ENCODE measurements around the gene KRTAP13-2. TPM values are rescaled to one million over a fixed set of nuclear protein-coding genes. Genes with fewer than 3 reads are reported as not detected.

The KRTAP13-2 gene
- total RNA-seq, 1 donor from 2014 or later: not detected

- Mint-ChIP-seq H3K9me3 (ENCODE audit: unreplicated experiment) (no peaks in the 10 kb centered on the region), H3K27ac (ENCODE audit: unreplicated experiment) (no peak within 1 kb of the TSS), H3K4me1 (ENCODE audit: low read depth, unreplicated experiment) (no peaks in the 10 kb centered on the region), H3K27me3 (ENCODE audit: unreplicated experiment) (no peaks in the 10 kb centered on the region), H3K4me3 (ENCODE audit: unreplicated experiment) (no peak within 1 kb of the TSS), H3K36me3 (ENCODE audit: unreplicated experiment) (no peaks in the 10 kb centered on the region)
- no peak for TF ChIP-seq CTCF (IDR thresholded peaks at IDR 0.05; ENCODE audit: partially characterized antibody, unreplicated experiment)
- no peak for DNase-seq
Observed at GRCh38 chr21:30337276-30337744, 34.8 kb downstream of the KRTAP13-2 start, which contains the start of gene KRTAP27-1. TSS of gene KRTAP27-1 (minus strand) at chr21:30337694. CDS start at chr21:30337668, 26 bp downstream.

- H3K27ac Mint-ChIP-seq (ENCODE audit: unreplicated experiment): no peak overlapping the region
- no peak for DNase-seq
- no peak for TF ChIP-seq CTCF (IDR thresholded peaks at IDR 0.05; ENCODE audit: partially characterized antibody, unreplicated experiment)
- H3K4me3 Mint-ChIP-seq (ENCODE audit: unreplicated experiment): no peak overlapping the region
- H3K36me3 Mint-ChIP-seq (ENCODE audit: unreplicated experiment): no peaks in the 10 kb centered on the region
- no peaks in the 10 kb centered on the region for H3K9me3 Mint-ChIP-seq (ENCODE audit: unreplicated experiment)
- H3K4me1 Mint-ChIP-seq (ENCODE audit: low read depth, unreplicated experiment): no peaks in the 10 kb centered on the region
- no peaks in the 10 kb centered on the region for H3K27me3 Mint-ChIP-seq (ENCODE audit: unreplicated experiment)
Observed at GRCh38 chr21:30336596-30336995, 35.5 kb downstream of the KRTAP13-2 start.

GRCh38 chr21:30333736-30334135 is 38.3 kb downstream of the KRTAP13-2 start:
- H3K36me3 Mint-ChIP-seq (ENCODE audit: unreplicated experiment): no peaks in the 10 kb centered on the region
- no peak overlapping the region for H3K4me3 Mint-ChIP-seq (ENCODE audit: unreplicated experiment)
- peaks cover 2% of the 10 kb centered on the region for H3K27me3 Mint-ChIP-seq (ENCODE audit: unreplicated experiment)
- no peak for DNase-seq
- H3K27ac Mint-ChIP-seq (ENCODE audit: unreplicated experiment): no peak overlapping the region
- no peak for TF ChIP-seq CTCF (IDR thresholded peaks at IDR 0.05; ENCODE audit: partially characterized antibody, unreplicated experiment)
- H3K9me3 Mint-ChIP-seq (ENCODE audit: unreplicated experiment): no peaks in the 10 kb centered on the region
- no peaks in the 10 kb centered on the region for H3K4me1 Mint-ChIP-seq (ENCODE audit: low read depth, unreplicated experiment)

GRCh38 chr21:30332681-30333080 is 39.4 kb downstream of the KRTAP13-2 start:
- TF ChIP-seq CTCF (IDR thresholded peaks at IDR 0.05; ENCODE audit: partially characterized antibody, unreplicated experiment): no peak

GRCh38 chr21:30329203-30329875 is 42.7 kb downstream of the KRTAP13-2 start:
- Mint-ChIP-seq H3K9me3 (ENCODE audit: unreplicated experiment) (no peaks in the 10 kb centered on the region), H3K4me1 (ENCODE audit: low read depth, unreplicated experiment) (no peaks in the 10 kb centered on the region), H3K36me3 (ENCODE audit: unreplicated experiment) (no peaks in the 10 kb centered on the region), H3K27ac (ENCODE audit: unreplicated experiment) (no peak overlapping the region), H3K4me3 (ENCODE audit: unreplicated experiment) (no peak overlapping the region), H3K27me3 (ENCODE audit: unreplicated experiment) (peaks cover 2% of the 10 kb centered on the region)
- DNase-seq: no peak
- TF ChIP-seq CTCF (IDR thresholded peaks at IDR 0.05; ENCODE audit: partially characterized antibody, unreplicated experiment): no peak

More at GRCh38 chr21:30332681-30333080, 39.4 kb downstream of the KRTAP13-2 start:
- no peaks in the 10 kb centered on the region for H3K9me3 Mint-ChIP-seq (ENCODE audit: unreplicated experiment)
- no peaks in the 10 kb centered on the region for H3K36me3 Mint-ChIP-seq (ENCODE audit: unreplicated experiment)
- no peak for DNase-seq
- no peak overlapping the region for H3K4me3 Mint-ChIP-seq (ENCODE audit: unreplicated experiment)
- peaks cover 2% of the 10 kb centered on the region for H3K27me3 Mint-ChIP-seq (ENCODE audit: unreplicated experiment)
- no peaks in the 10 kb centered on the region for H3K4me1 Mint-ChIP-seq (ENCODE audit: low read depth, unreplicated experiment)
- no peak overlapping the region for H3K27ac Mint-ChIP-seq (ENCODE audit: unreplicated experiment)
